Measurements from ENCODE around the gene CXCL14. TPM values are rescaled to one million over a fixed set of nuclear protein-coding genes. Genes with fewer than 3 reads are reported as not detected.

Gene CXCL14
- total RNA-seq, 1 experiment from 2014 or later = not detected

DNA sequence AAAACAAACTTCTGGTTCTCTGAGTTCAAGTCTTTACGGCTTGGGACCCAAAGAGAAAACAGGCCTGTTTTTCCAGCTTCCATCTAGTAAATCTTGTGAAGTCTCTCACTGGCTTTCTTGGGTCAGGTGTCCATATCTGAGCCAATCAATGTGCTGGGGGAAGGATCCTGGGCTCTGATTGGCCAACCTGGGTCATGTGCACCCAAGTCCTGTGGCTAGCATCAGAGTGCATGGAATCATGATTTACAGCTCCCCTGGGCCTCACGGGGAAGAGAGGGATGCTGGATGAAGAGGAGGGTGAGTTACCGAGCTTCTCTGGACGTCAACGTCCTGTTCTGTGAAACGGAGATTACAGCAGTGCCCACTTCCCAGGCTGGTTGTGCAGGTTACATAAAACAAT is 19.4 kb downstream of the CXCL14 start:
- H3K9me3 ChIP-seq (ENCODE audit: control insufficient read depth, insufficient read depth, low read depth, low read length) = no peaks in the 10 kb centered on the region
- in situ Hi-C loops (cut with HindIII; ENCODE audit: low pct_unique_long_range_greater_than_20kb, low sequenced_read_pairs) = no loop called here
- no peak overlapping the region for H3K27ac ChIP-seq (ENCODE audit: low read length)
- no peak for DNase-seq (ENCODE audit: low read depth, low spot score)
- CTCF ChIA-PET = no interaction called here
- H3K4me3 ChIP-seq (ENCODE audit: low read depth in 2 of 2, low read length in 2 of 2) = no peak overlapping the region
- no peaks in the 10 kb centered on the region for H3K4me1 ChIP-seq (ENCODE audit: control insufficient read depth, insufficient read depth, low read length)
- H3K36me3 ChIP-seq (ENCODE audit: control insufficient read depth, insufficient read depth, low read length) = no peaks in the 10 kb centered on the region
- H3K27me3 ChIP-seq (ENCODE audit: control insufficient read depth, insufficient read depth, low read length) = peaks cover 15% of the 10 kb centered on the region
- POLR2A ChIA-PET = no interaction called here
- TF ChIP-seq POLR2AphosphoS5 (IDR thresholded peaks at IDR 0.05; ENCODE audit: low read depth, low read length) (no peak), SIN3A (IDR thresholded peaks at IDR 0.05; ENCODE audit: borderline replicate concordance, insufficient read depth, low read depth, low read length) (no peak), CTCF (IDR thresholded peaks at IDR 0.05) (no peak), TCF7L2 (IDR thresholded peaks at IDR 0.05; ENCODE audit: low read depth, low read length) (no peak), REST (IDR thresholded peaks at IDR 0.05; ENCODE audit: insufficient read depth in 1 of 2, low read depth in 2 of 2, low read length in 1 of 2) (no peak)
- ATAC-seq = no peak
- BruUV-seq (replicated peaks) = no TSS peak
- intact Hi-C loops (cut with micrococcal nuclease; ENCODE audit: unreplicated experiment) = no loop called here

GRCh38 chr5:135557076-135557838 is 21.5 kb downstream of the CXCL14 start:
- Histone ChIP-seq H3K27ac (ENCODE audit: low read length) (no peak overlapping the region), H3K4me1 (ENCODE audit: control insufficient read depth, insufficient read depth, low read length) (no peaks in the 10 kb centered on the region), H3K4me3 (ENCODE audit: low read depth in 2 of 2, low read length in 2 of 2) (no peak overlapping the region), H3K36me3 (ENCODE audit: control insufficient read depth, insufficient read depth, low read length) (no peaks in the 10 kb centered on the region), H3K9me3 (ENCODE audit: control insufficient read depth, insufficient read depth, low read depth, low read length) (no peaks in the 10 kb centered on the region), H3K27me3 (ENCODE audit: control insufficient read depth, insufficient read depth, low read length) (peaks cover 15% of the 10 kb centered on the region)
- POLR2A ChIA-PET = interaction anchor here (0.6 kb wide), 1 partner anchor 65 kb away, joined by 3 read pairs; no protein-coding TSS in a partner anchor
- ATAC-seq (no peak), DNase-seq (ENCODE audit: low read depth, low spot score) (no peak)
- BruUV-seq (replicated peaks) = no TSS peak
- in situ Hi-C loops (cut with HindIII; ENCODE audit: low pct_unique_long_range_greater_than_20kb, low sequenced_read_pairs) (no loop called here), intact Hi-C loops (cut with micrococcal nuclease; ENCODE audit: unreplicated experiment) (no loop called here)
- CTCF ChIA-PET = no interaction called here
- TF ChIP-seq POLR2AphosphoS5 (IDR thresholded peaks at IDR 0.05; ENCODE audit: low read depth, low read length) (no peak), TCF7L2 (IDR thresholded peaks at IDR 0.05; ENCODE audit: low read depth, low read length) (no peak), CTCF (IDR thresholded peaks at IDR 0.05) (no peak)

All from Panc1 (cell line).